22Rv1 (cell line): ENCODE data around the gene SCAF4.

Experiments
- ZFX ChIP-seq: fragments of 450-650 bp; IDR thresholded peaks from 2 replicates; pipeline ENCODE4 v1.6.1; 2017; ENCODE audit warnings: antibody characterized with exemption, borderline replicate concordance
- TF ChIP-seq, protein P1 (sequence below): fragments of 450-650 bp; IDR thresholded peaks from 2 replicates; pipeline ENCODE4 v1.5.1; 2017; ENCODE audit warnings: mild to moderate bottlenecking

DNA sequence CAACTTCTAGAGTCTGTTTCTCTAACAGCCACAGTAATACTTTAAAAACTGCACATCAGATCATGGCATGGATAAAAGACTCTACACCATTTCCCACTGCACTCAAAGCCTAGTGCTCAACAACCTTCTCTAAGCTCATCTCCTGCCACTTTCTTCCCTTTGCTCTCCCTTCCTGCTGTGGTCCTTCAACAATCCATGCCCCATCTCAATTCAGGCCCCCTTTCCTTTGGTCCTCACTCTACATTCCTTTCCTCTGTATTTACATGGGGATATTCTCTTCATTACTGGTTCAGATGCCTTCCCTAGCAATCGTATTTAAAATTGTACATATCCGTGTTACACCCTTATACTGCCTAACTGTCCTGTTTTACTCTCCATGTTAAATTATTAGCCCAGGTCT lies 53.4 kb downstream of the SCAF4 start:
- TF ChIP-seq, protein P1, sequence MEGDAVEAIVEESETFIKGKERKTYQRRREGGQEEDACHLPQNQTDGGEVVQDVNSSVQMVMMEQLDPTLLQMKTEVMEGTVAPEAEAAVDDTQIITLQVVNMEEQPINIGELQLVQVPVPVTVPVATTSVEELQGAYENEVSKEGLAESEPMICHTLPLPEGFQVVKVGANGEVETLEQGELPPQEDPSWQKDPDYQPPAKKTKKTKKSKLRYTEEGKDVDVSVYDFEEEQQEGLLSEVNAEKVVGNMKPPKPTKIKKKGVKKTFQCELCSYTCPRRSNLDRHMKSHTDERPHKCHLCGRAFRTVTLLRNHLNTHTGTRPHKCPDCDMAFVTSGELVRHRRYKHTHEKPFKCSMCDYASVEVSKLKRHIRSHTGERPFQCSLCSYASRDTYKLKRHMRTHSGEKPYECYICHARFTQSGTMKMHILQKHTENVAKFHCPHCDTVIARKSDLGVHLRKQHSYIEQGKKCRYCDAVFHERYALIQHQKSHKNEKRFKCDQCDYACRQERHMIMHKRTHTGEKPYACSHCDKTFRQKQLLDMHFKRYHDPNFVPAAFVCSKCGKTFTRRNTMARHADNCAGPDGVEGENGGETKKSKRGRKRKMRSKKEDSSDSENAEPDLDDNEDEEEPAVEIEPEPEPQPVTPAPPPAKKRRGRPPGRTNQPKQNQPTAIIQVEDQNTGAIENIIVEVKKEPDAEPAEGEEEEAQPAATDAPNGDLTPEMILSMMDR: no peak
- TF ChIP-seq ZFX: no peak
